Measurements from ENCODE around the gene HS6ST3. TPM values are rescaled to one million over a fixed set of nuclear protein-coding genes. Genes with fewer than 3 reads are reported as not detected.

HS6ST3 gene
- total RNA-seq, 1 experiment from 2014 or later = not detected

GRCh38 chr13:96273196-96273595 is 183.3 kb downstream of the HS6ST3 start:
- no peaks in the 10 kb centered on the region for H3K36me3 ChIP-seq (ENCODE audit: control insufficient read depth, insufficient read depth, low read length)
- BruUV-seq (replicated peaks) = no TSS peak
- H3K4me3 Mint-ChIP-seq (ENCODE audit: unreplicated experiment) = no peak overlapping the region
- H3K4me1 Mint-ChIP-seq (ENCODE audit: low read depth, unreplicated experiment) = no peaks in the 10 kb centered on the region
- no peak for DNase-seq
- ChIA-PET POLR2A (no interaction called here), CTCF (no interaction called here)
- no peaks in the 10 kb centered on the region for H3K36me3 Mint-ChIP-seq (ENCODE audit: insufficient read depth, unreplicated experiment)
- H3K9me3 Mint-ChIP-seq (ENCODE audit: unreplicated experiment) = peaks cover 10% of the 10 kb centered on the region
- H3K4me3 ChIP-seq (ENCODE audit: low read depth, low read length) = no peak overlapping the region
- H3K27me3 Mint-ChIP-seq (ENCODE audit: insufficient read depth, unreplicated experiment) = peaks cover 9% of the 10 kb centered on the region
- no peaks in the 10 kb centered on the region for H3K27me3 ChIP-seq (replicated peaks; ENCODE audit: control insufficient read depth, insufficient read depth, low read length)
- H3K4me1 ChIP-seq = no peaks in the 10 kb centered on the region
- intact Hi-C loops (cut with micrococcal nuclease; ENCODE audit: unreplicated experiment) = no loop called here
- TF ChIP-seq CTCF (IDR thresholded peaks at IDR 0.05; ENCODE audit: insufficient read depth in 1 of 2, low read depth in 1 of 2, low read length in 1 of 2, severe bottlenecking in 1 of 2, unreplicated experiment in 1 of 2) = no peak
- no peaks in the 10 kb centered on the region for H3K9me3 ChIP-seq
- no peak overlapping the region for H3K27ac Mint-ChIP-seq (ENCODE audit: unreplicated experiment)

- Mint-ChIP-seq H3K27ac (ENCODE audit: unreplicated experiment) (no peak overlapping the region), H3K36me3 (ENCODE audit: insufficient read depth, unreplicated experiment) (no peaks in the 10 kb centered on the region), H3K4me1 (ENCODE audit: low read depth, unreplicated experiment) (no peaks in the 10 kb centered on the region), H3K9me3 (ENCODE audit: unreplicated experiment) (peaks cover 10% of the 10 kb centered on the region), H3K4me3 (ENCODE audit: unreplicated experiment) (no peak overlapping the region), H3K27me3 (ENCODE audit: insufficient read depth, unreplicated experiment) (peaks cover 9% of the 10 kb centered on the region)
- ChIA-PET POLR2A (no interaction called here), CTCF (interaction anchor here (0.6 kb wide), 1 partner anchor 1085 kb away, joined by 4 read pairs; no protein-coding TSS in a partner anchor)
- Histone ChIP-seq H3K4me1 (no peaks in the 10 kb centered on the region), H3K4me3 (ENCODE audit: low read depth, low read length) (no peak overlapping the region), H3K9me3 (no peaks in the 10 kb centered on the region), H3K36me3 (ENCODE audit: control insufficient read depth, insufficient read depth, low read length) (no peaks in the 10 kb centered on the region), H3K27me3 (replicated peaks; ENCODE audit: control insufficient read depth, insufficient read depth, low read length) (no peaks in the 10 kb centered on the region)
- no peak for DNase-seq
- no peak for TF ChIP-seq CTCF (IDR thresholded peaks at IDR 0.05; ENCODE audit: insufficient read depth in 1 of 2, low read depth in 1 of 2, low read length in 1 of 2, severe bottlenecking in 1 of 2, unreplicated experiment in 1 of 2)
- intact Hi-C loops (cut with micrococcal nuclease; ENCODE audit: unreplicated experiment) = no loop called here
- no TSS peak for BruUV-seq (replicated peaks)
Measured at GRCh38 chr13:96274046-96274445, 184.1 kb downstream of the HS6ST3 start.

GRCh38 chr13:96279904-96280303 is 190.0 kb downstream of the HS6ST3 start:
- H3K4me1 Mint-ChIP-seq (ENCODE audit: low read depth, unreplicated experiment) = no peaks in the 10 kb centered on the region
- DNase-seq = no peak
- Histone ChIP-seq H3K27me3 (replicated peaks; ENCODE audit: control insufficient read depth, insufficient read depth, low read length) (no peaks in the 10 kb centered on the region), H3K4me1 (no peaks in the 10 kb centered on the region), H3K4me3 (ENCODE audit: low read depth, low read length) (no peak overlapping the region), H3K36me3 (ENCODE audit: control insufficient read depth, insufficient read depth, low read length) (no peaks in the 10 kb centered on the region), H3K9me3 (no peaks in the 10 kb centered on the region)
- BruUV-seq (replicated peaks) = no TSS peak
- no peak overlapping the region for H3K4me3 Mint-ChIP-seq (ENCODE audit: unreplicated experiment)
- peaks cover 10% of the 10 kb centered on the region for H3K9me3 Mint-ChIP-seq (ENCODE audit: unreplicated experiment)
- no peak for TF ChIP-seq CTCF (IDR thresholded peaks at IDR 0.05; ENCODE audit: insufficient read depth in 1 of 2, low read depth in 1 of 2, low read length in 1 of 2, severe bottlenecking in 1 of 2, unreplicated experiment in 1 of 2)
- CTCF ChIA-PET = no interaction called here
- no peak overlapping the region for H3K27ac Mint-ChIP-seq (ENCODE audit: unreplicated experiment)
- intact Hi-C loops (cut with micrococcal nuclease; ENCODE audit: unreplicated experiment) = no loop called here
- no peaks in the 10 kb centered on the region for H3K36me3 Mint-ChIP-seq (ENCODE audit: insufficient read depth, unreplicated experiment)
- POLR2A ChIA-PET = no interaction called here
- H3K27me3 Mint-ChIP-seq (ENCODE audit: insufficient read depth, unreplicated experiment) = peaks cover 25% of the 10 kb centered on the region
